ENCODE measurements around the gene ROBO2. TPM values are rescaled to one million over a fixed set of nuclear protein-coding genes. Genes with fewer than 3 reads are reported as not detected.

Gene ROBO2
- polyA plus RNA-seq, 1 donor from 2014 or later: 55.5 TPM

DNA sequence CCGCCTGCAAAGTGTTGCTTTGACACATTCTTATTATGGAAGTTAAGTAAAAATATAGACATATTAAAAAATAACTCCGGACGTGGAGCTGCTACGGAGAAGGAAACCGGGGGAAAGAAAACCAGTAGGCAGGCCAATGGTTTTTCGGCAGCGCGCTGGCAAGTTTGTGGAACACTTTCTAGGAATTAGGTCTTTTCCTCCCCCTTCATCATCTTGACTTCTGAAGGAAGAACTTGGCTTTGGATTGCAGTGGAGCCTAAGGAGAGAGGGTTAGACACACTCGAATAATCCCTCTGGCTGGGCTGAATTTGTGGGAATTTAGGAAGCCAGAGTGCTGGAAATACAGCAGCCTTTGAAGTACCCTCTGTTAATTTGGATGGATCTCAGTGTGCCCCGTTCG, 317 bp downstream of the ROBO2 start:
- no peaks in the 10 kb centered on the region for H4K20me1 ChIP-seq (ENCODE audit: insufficient read depth)
- no peaks in the 10 kb centered on the region for H3K9me2 ChIP-seq (ENCODE audit: insufficient read depth, low read length)
- peak overlapping the region; percentile 74 for H3K27ac ChIP-seq (ENCODE audit: low read length)
- no peak overlapping the region for H2AFZ ChIP-seq (ENCODE audit: low read depth, low read length)
- H3K9me3 ChIP-seq (ENCODE audit: low read length): no peaks in the 10 kb centered on the region
- TF ChIP-seq EP300 (conservative IDR thresholded peaks at IDR 0.05; ENCODE audit: poor library complexity, severe bottlenecking) (no peak), POLR2AphosphoS5 (IDR thresholded peaks at IDR 0.05) (no peak), TAF1 (IDR thresholded peaks at IDR 0.05; ENCODE audit: low read depth) (no peak), RAD21 (conservative IDR thresholded peaks at IDR 0.05) (peak; percentile 25), SMC3 (conservative IDR thresholded peaks at IDR 0.05; ENCODE audit: poor library complexity) (peak; percentile 22), CTCF (IDR thresholded peaks at IDR 0.05; ENCODE audit: poor library complexity, severe bottlenecking) (no peak), MXI1 (conservative IDR thresholded peaks at IDR 0.05; ENCODE audit: poor library complexity, severe bottlenecking) (no peak), EZH2 (IDR thresholded peaks at IDR 0.05; ENCODE audit: borderline replicate concordance, insufficient read depth, low read length, poor library complexity, severe bottlenecking) (no peak)
- TF ChIP-seq, protein P1, sequence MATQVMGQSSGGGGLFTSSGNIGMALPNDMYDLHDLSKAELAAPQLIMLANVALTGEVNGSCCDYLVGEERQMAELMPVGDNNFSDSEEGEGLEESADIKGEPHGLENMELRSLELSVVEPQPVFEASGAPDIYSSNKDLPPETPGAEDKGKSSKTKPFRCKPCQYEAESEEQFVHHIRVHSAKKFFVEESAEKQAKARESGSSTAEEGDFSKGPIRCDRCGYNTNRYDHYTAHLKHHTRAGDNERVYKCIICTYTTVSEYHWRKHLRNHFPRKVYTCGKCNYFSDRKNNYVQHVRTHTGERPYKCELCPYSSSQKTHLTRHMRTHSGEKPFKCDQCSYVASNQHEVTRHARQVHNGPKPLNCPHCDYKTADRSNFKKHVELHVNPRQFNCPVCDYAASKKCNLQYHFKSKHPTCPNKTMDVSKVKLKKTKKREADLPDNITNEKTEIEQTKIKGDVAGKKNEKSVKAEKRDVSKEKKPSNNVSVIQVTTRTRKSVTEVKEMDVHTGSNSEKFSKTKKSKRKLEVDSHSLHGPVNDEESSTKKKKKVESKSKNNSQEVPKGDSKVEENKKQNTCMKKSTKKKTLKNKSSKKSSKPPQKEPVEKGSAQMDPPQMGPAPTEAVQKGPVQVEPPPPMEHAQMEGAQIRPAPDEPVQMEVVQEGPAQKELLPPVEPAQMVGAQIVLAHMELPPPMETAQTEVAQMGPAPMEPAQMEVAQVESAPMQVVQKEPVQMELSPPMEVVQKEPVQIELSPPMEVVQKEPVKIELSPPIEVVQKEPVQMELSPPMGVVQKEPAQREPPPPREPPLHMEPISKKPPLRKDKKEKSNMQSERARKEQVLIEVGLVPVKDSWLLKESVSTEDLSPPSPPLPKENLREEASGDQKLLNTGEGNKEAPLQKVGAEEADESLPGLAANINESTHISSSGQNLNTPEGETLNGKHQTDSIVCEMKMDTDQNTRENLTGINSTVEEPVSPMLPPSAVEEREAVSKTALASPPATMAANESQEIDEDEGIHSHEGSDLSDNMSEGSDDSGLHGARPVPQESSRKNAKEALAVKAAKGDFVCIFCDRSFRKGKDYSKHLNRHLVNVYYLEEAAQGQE (IDR thresholded peaks at IDR 0.05; ENCODE audit: borderline replicate concordance): peak; percentile 4
- peak overlapping the region; percentile 77 for H3K4me3 ChIP-seq (ENCODE audit: low read length)
- H3K36me3 ChIP-seq (ENCODE audit: insufficient read depth, low read length): no peaks in the 10 kb centered on the region
- no peaks in the 10 kb centered on the region for H3F3A ChIP-seq (ENCODE audit: insufficient read depth, low read length, poor library complexity, severe bottlenecking)
- peak overlapping the region; percentile 80 for H3K9ac ChIP-seq (ENCODE audit: low read length)
- H3K4me2 ChIP-seq (ENCODE audit: low read length): peak overlapping the region; percentile 83
- H3K79me2 ChIP-seq (replicated peaks; ENCODE audit: insufficient read depth, low read length): peaks cover 48% of the 10 kb centered on the region
- no peaks in the 10 kb centered on the region for H3K27me3 ChIP-seq (ENCODE audit: insufficient read depth, low read depth, low read length)

DNA sequence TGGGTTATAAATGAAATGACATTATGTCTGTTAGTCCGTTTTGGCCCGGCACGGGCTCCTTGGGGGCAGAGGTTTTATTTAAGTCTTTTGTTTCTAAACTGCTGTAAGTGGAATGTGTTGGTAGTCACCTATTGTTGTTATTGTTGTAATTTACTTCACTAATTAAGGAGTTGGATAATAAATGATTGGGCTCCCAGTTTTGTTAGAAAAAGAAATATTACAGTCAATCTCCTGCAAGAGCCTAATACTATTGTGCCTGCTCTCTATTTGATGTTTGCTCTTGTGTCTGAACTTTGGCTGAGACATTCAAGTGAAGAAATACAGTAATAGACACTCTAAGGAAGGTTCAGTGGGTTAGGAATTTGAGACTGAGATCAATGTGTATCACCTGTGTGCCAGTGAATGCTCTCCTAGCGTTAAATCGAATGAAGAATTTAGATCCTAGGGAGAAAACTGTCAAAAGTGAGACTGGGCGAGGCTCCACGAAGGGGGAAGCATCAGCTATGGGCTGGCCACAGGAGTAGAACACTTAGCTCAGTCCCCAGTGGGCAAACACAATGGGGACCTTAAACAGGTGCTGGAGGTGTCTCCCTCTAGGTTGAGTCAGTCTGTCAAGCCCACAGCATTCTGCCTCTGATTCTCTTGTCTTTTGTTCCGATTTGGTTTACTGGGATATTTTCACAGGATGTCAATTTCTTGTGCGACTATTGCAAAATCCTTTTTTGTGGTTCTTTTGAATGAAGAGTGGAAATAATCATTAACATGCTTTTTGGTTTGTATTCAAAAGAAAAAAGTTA, 1.2 kb downstream of the ROBO2 start:
- no peaks in the 10 kb centered on the region for H3F3A ChIP-seq (ENCODE audit: insufficient read depth, low read length, poor library complexity, severe bottlenecking)
- no peaks in the 10 kb centered on the region for H4K20me1 ChIP-seq (ENCODE audit: insufficient read depth)
- H3K9ac ChIP-seq (ENCODE audit: low read length): peak overlapping the region; percentile 80
- peak overlapping the region; percentile 77 for H3K4me3 ChIP-seq (ENCODE audit: low read length)
- H3K9me2 ChIP-seq (ENCODE audit: insufficient read depth, low read length): no peaks in the 10 kb centered on the region
- no peaks in the 10 kb centered on the region for H3K36me3 ChIP-seq (ENCODE audit: insufficient read depth, low read length)
- peak overlapping the region; percentile 74 for H3K27ac ChIP-seq (ENCODE audit: low read length)
- H2AFZ ChIP-seq (ENCODE audit: low read depth, low read length): no peak overlapping the region
- H3K4me2 ChIP-seq (ENCODE audit: low read length): peak overlapping the region; percentile 83
- TF ChIP-seq RAD21 (conservative IDR thresholded peaks at IDR 0.05) (no peak), EZH2 (IDR thresholded peaks at IDR 0.05; ENCODE audit: borderline replicate concordance, insufficient read depth, low read length, poor library complexity, severe bottlenecking) (no peak), TAF1 (IDR thresholded peaks at IDR 0.05; ENCODE audit: low read depth) (no peak), POLR2AphosphoS5 (IDR thresholded peaks at IDR 0.05) (no peak), SMC3 (conservative IDR thresholded peaks at IDR 0.05; ENCODE audit: poor library complexity) (peak; percentile 37), MXI1 (conservative IDR thresholded peaks at IDR 0.05; ENCODE audit: poor library complexity, severe bottlenecking) (no peak), EP300 (conservative IDR thresholded peaks at IDR 0.05; ENCODE audit: poor library complexity, severe bottlenecking) (no peak)
- TF ChIP-seq, protein P1 (IDR thresholded peaks at IDR 0.05; ENCODE audit: borderline replicate concordance): no peak
- H3K79me2 ChIP-seq (replicated peaks; ENCODE audit: insufficient read depth, low read length): peaks cover 58% of the 10 kb centered on the region
- no peaks in the 10 kb centered on the region for H3K27me3 ChIP-seq (ENCODE audit: insufficient read depth, low read depth, low read length)
- H3K9me3 ChIP-seq (ENCODE audit: low read length): no peaks in the 10 kb centered on the region
